Nephron (organoid): Measurements from ENCODE around the gene CEND1.

Experiments used
- H3K27ac Mint-ChIP-seq, 3 experiments: 2 replicates each; pipeline ENCODE4 v1.8.0; 2020; ENCODE audit warnings: mixed read lengths in 3 of 3, mild to moderate bottlenecking in 2 of 3, moderate library complexity in 1 of 3
- H3K27me3 Mint-ChIP-seq: 2 replicates; pipeline ENCODE4 v1.8.0; 2021; ENCODE audit warnings: low read depth, mild to moderate bottlenecking, moderate library complexity, mixed read lengths
- H3K36me3 Mint-ChIP-seq: 2 replicates; pipeline ENCODE4 v1.8.0; 2020; ENCODE audit warnings: low read depth, mixed read lengths
- H3K4me1 Mint-ChIP-seq: 2 replicates; pipeline ENCODE4 v1.8.0; 2020; ENCODE audit warnings: mixed read lengths
- H3K4me3 Mint-ChIP-seq, 3 experiments: 2 replicates each; pipeline ENCODE4 v1.8.0; 2020; ENCODE audit warnings: mild to moderate bottlenecking in 3 of 3, mixed read lengths in 3 of 3, moderate library complexity in 2 of 3
- H3K9me3 Mint-ChIP-seq: 2 replicates; pipeline ENCODE4 v1.8.0; 2020; ENCODE audit warnings: mixed read lengths
- TF ChIP-seq, protein P1 (sequence below), 3 experiments: fragments of 200-600 bp; sonication (generic); IDR thresholded peaks; one replicate each; pipeline ENCODE4 v1.5.0; 2021; ENCODE audit warnings: antibody characterized with exemption in 3 of 3; ENCODE audit not compliant: unreplicated experiment in 3 of 3

The CEND1 gene

DNA sequence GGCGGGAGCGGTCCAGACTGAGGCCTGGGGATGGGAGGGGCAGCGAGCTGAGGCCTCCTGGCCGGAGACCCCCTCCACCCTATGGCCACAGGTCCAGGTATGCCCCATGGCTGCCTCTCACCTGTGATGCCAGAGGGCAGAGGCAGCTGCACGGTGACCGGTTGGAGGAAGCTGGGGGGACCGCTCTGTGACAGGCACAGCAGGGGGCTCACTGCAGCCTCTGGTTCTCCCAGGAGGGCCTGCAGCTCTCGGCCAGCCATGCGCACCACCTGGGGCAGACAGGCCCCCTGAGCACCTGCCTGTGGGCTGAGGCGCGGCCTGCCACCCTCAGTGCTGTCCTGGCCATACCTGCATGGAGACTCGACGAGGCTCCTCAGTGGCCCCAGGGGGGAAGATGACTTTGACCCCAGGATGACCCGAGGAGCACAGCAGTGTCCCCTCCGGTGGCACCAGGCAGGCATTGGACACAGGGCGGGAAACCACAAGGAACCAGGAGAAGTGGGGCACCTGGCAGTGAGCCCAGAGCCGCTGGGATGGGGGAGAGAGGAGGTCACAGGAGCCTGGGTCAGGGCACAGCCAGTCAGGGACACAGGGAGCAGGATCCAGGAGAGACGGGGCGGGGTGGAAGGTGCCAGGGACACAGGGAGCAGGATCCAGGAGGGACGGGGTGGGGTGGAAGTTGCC lies 11.3 kb upstream of the CEND1 start:
- H3K36me3 Mint-ChIP-seq, result no peaks in the 10 kb centered on the region
- H3K4me3 Mint-ChIP-seq, result no peak overlapping the region
- H3K9me3 Mint-ChIP-seq, result no peaks in the 10 kb centered on the region
- H3K27ac Mint-ChIP-seq, result no peak overlapping the region
- TF ChIP-seq, protein P1, sequence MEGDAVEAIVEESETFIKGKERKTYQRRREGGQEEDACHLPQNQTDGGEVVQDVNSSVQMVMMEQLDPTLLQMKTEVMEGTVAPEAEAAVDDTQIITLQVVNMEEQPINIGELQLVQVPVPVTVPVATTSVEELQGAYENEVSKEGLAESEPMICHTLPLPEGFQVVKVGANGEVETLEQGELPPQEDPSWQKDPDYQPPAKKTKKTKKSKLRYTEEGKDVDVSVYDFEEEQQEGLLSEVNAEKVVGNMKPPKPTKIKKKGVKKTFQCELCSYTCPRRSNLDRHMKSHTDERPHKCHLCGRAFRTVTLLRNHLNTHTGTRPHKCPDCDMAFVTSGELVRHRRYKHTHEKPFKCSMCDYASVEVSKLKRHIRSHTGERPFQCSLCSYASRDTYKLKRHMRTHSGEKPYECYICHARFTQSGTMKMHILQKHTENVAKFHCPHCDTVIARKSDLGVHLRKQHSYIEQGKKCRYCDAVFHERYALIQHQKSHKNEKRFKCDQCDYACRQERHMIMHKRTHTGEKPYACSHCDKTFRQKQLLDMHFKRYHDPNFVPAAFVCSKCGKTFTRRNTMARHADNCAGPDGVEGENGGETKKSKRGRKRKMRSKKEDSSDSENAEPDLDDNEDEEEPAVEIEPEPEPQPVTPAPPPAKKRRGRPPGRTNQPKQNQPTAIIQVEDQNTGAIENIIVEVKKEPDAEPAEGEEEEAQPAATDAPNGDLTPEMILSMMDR (IDR thresholded peaks at IDR 0.05; ENCODE audit: unreplicated experiment in 3 of 3), result no peak
- peaks cover 9% of the 10 kb centered on the region for H3K4me1 Mint-ChIP-seq
- H3K27me3 Mint-ChIP-seq, result no peaks in the 10 kb centered on the region

DNA sequence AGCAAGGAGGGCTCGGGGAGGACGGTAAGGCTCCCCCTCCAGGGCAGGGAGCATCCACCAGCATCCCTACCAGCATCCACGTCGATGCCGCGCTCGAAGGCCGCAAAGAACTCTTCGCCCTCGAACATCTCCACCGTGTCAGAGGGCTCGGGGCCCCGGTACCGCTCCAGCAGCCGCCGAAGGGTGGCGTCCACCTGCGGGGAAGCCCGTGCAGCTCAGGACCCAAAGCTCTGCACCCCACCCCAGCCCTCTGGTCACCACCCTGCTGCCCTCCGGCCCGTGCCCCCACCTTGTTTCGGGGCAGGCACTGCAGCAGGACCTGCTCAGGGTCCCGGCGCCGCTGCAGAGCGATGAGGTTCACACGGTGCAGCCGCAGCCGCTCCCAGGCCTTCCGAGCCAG lies 10.6 kb upstream of the CEND1 start:
- Mint-ChIP-seq H3K27me3 (no peaks in the 10 kb centered on the region), H3K36me3 (no peaks in the 10 kb centered on the region), H3K4me3 (peak overlapping the region in 2 of 3 experiments; percentile 34 to 36), H3K27ac (no peak overlapping the region), H3K4me1 (peaks cover 14% of the 10 kb centered on the region), H3K9me3 (no peaks in the 10 kb centered on the region)
- TF ChIP-seq, protein P1 (IDR thresholded peaks at IDR 0.05; ENCODE audit: unreplicated experiment in 3 of 3), result no peak

DNA sequence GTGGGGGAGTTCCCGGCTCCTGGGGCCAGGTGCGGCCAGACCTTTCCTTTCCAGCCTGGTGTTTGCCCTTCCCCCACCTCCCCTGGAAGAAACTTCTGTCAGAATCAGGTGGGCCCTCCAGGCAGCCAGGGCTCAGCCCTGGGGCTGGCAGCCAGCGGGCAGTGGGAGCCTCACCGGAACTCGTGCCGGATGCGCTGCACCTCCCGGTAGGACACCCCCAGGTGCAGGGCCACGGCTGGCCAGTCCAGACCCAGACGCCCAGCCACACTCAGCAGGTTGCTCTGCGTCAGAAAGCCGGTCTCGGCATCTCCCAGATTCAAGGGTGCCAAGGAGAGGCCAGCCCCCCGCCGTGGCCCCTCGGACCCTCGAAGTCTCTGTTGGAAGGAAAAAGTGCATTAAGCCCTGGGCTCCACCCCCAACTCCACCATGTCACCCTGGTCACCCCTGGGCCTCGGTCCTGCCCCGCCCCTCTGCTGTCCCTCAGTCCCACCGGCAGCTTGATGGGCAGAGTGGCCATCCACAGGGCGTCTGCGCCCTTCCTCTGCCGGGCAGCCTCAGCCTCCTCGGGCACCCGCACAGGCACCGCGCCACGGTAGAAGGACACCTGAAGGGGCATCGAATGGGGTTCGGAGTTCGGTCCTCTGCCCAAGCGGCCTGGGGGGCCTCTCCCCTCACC lies 9.9 kb upstream of the CEND1 start:
- Mint-ChIP-seq H3K27ac (no peak overlapping the region), H3K9me3 (no peaks in the 10 kb centered on the region), H3K4me1 (peaks cover 14% of the 10 kb centered on the region), H3K4me3 (peak overlapping the region in 1 of 3 experiments; percentile 34), H3K27me3 (no peaks in the 10 kb centered on the region), H3K36me3 (no peaks in the 10 kb centered on the region)
- TF ChIP-seq, protein P1 (IDR thresholded peaks at IDR 0.05; ENCODE audit: unreplicated experiment in 3 of 3), result no peak

DNA sequence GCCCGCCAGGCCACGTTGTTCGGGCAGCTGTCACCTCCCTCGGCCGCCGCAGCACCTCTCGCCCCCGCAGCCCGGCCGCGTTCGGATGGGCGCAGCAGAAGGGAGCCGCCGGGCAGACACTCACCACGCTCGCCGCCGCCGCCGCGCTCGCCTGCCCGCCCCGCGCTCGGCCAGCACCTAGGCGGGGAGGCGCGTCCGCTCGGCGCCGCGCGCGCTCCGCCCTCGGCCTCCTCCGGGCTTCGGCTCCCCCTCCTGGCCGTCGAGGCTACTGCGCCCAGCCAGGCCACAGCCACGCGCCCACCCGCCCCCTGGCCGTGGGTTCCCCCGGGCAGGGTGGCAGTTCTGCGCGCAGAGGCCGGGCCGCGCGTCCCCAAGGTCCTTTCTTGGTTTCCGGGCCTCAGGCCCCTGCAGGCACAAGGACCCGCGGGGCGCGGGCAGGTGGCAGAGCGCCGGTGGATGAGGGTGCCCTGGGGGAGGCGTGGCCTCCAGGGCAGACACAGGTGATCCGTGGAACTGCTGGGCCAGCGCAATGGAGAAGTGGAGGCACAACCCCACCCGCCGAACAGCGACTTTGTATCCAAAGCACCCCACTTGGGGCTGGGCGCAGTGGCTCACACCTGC lies 8.3 kb upstream of the CEND1 start, which contains the start of gene SLC25A22:
Gene SLC25A22, minus strand, starts transcription at position 189 of the 621 bp plus-strand sequence. CDS start 3,275 bp downstream, outside the sequence.
- Mint-ChIP-seq H3K4me3 (peak within 1 kb of the TSS; percentile 91 to 95 (median 94)), H3K9me3 (no peaks in the 10 kb centered on the region), H3K27me3 (no peaks in the 10 kb centered on the region), H3K27ac (peak within 1 kb of the TSS; percentile 87 to 98 (median 94)), H3K4me1 (peaks cover 14% of the 10 kb centered on the region), H3K36me3 (no peaks in the 10 kb centered on the region)
- TF ChIP-seq, protein P1 (IDR thresholded peaks at IDR 0.05; ENCODE audit: unreplicated experiment in 3 of 3), result peak; percentile 84 to 87 (median 86)

DNA sequence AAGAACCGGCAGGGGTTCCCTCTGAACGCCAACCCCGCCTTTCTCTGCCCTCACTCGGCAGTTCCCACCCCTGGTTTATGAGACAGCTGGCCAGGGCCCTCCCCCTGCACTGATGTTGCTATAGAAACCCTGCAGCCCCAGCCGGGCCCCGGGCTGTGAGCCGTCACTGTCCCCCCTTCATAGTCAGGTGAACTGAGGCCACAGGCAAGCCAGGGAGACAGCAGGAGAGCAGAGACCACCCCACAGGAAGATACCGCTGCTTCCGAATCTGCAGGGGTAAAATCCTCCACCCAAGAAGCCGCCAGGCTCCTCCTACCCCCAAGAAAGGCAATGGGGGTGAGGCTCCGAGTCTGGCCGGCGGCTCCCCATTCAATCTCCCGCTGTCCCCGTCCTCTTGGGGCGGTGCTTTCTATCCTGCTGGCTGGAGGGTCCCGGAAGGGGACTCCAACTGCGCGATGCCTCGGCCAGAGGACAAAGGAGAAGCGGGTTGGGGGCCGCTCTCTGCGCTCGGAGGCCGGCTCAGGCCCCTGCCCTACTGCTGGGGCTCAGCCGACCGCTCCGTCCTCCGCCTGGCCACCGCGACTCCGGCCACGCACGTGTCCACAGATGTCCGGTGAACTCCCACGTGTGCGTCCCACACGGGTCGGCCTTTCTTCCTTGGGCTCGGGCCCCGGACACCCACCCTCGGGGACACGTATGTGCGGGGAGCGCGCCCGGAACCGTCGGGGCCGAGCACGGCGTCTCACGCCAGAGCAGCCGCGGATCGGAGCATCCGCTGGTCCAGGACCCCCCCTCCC lies 7.6 kb upstream of the CEND1 start:
- H3K36me3 Mint-ChIP-seq, result no peaks in the 10 kb centered on the region
- H3K27ac Mint-ChIP-seq, result peak overlapping the region; percentile 87 to 98 (median 94)
- peaks cover 14% of the 10 kb centered on the region for H3K4me1 Mint-ChIP-seq

More for the DNA sequence above, 7.6 kb upstream of the CEND1 start:
- H3K9me3 Mint-ChIP-seq, result no peaks in the 10 kb centered on the region
- H3K4me3 Mint-ChIP-seq, result peak overlapping the region; percentile 91 to 95 (median 94)
- no peaks in the 10 kb centered on the region for H3K27me3 Mint-ChIP-seq
- TF ChIP-seq, protein P1 (IDR thresholded peaks at IDR 0.05; ENCODE audit: unreplicated experiment in 3 of 3), result no peak
